Suprapubic skin (tissue), 4 donors: Measurements from ENCODE around the gene RARS2. TPM values are rescaled to one million over a fixed set of nuclear protein-coding genes. Genes with fewer than 3 reads are reported as not detected.
"Not testable (repeated sequence)": the region's sequence is repeated elsewhere in the genome, so short reads cannot be mapped to it uniquely, and the experiment has no call there.

Experiments used
- DNase-seq, 2 donors: peaks; one replicate each; pipeline ENCODE4 v3.0.0-alpha.2; 2019; ENCODE audit warnings: low spot score in 2 of 2
- H3K27ac ChIP-seq: fragments of 200-600 bp; sonication (generic); one replicate; pipeline ENCODE4 v1.5.1; 2019
- H3K27me3 ChIP-seq: fragments of 200-600 bp; sonication (generic); one replicate; pipeline ENCODE4 v1.5.1; 2019
- H3K36me3 ChIP-seq: fragments of 200-600 bp; sonication (generic); one replicate; pipeline ENCODE4 v1.5.1; 2019
- H3K4me1 ChIP-seq: fragments of 200-600 bp; sonication (generic); one replicate; pipeline ENCODE4 v1.5.1; 2019
- H3K4me3 ChIP-seq: fragments of 200-600 bp; sonication (generic); one replicate; pipeline ENCODE4 v1.5.1; 2019; ENCODE audit warnings: mild to moderate bottlenecking
- H3K9me3 ChIP-seq: fragments of 200-600 bp; sonication (generic); one replicate; pipeline ENCODE4 v1.5.1; 2019
- CTCF ChIP-seq, 2 donors: fragments of 200-600 bp in 1 of 2; fragments of 450-650 bp in 1 of 2; sonication (generic) in 1 of 2; IDR thresholded peaks; one replicate each; pipeline ENCODE4 v1.5.1; 2016 to 2019; ENCODE audit warnings: antibody characterized with exemption in 2 of 2, mild to moderate bottlenecking in 1 of 2, moderate library complexity in 1 of 2
- EP300 ChIP-seq: sonication (generic); formaldehyde crosslinking; IDR thresholded peaks from one replicate; pipeline ENCODE4 v1.6.1; 2017; ENCODE audit warnings: antibody characterized with exemption
- POLR2A ChIP-seq, 2 donors: fragments of 450-650 bp; IDR thresholded peaks; one replicate each; pipeline ENCODE4 v1.6.1; 2017; ENCODE audit warnings: antibody characterized with exemption in 2 of 2, mild to moderate bottlenecking in 2 of 2, moderate library complexity in 2 of 2
- POLR2AphosphoS5 ChIP-seq, 3 donors: sonication (generic); formaldehyde crosslinking; IDR thresholded peaks; one replicate each; pipeline ENCODE4 v1.6.1; 2017; ENCODE audit warnings: antibody characterized with exemption in 3 of 3
- WGBS: methylation state at CpG from one replicate; pipeline ENCODE4 v1.1.5; 2018; 5-methylcytosine and 5-hydroxymethylcytosine counted together
- total RNA-seq, 4 donors: library from RNA; depleted of rRNA; stranded (reverse); fragments of >200 nt; gene quantifications; one replicate each; pipeline ENCODE4 v1.1.0, GENCODE V29; 2016

The RARS2 gene
- total RNA-seq, 4 donors from 2014 or later = 16.4 to 29.6 (median 19.7) TPM

- DNase-seq = no peak
- TF ChIP-seq EP300 (no peak), POLR2A (IDR thresholded peaks at IDR 0.05) (no peak), CTCF (IDR thresholded peaks at IDR 0.05) (no peak), POLR2AphosphoS5 (IDR thresholded peaks at IDR 0.05) (no peak)
- Histone ChIP-seq H3K27me3 (no peaks in the 10 kb centered on the region), H3K4me1 (no peaks in the 10 kb centered on the region), H3K36me3 (peaks cover 14% of the 10 kb centered on the region), H3K9me3 (no peaks in the 10 kb centered on the region), H3K27ac (no peak overlapping the region), H3K4me3 (no peak overlapping the region)
- WGBS = 93% methylated on average over 8 of the region's 8 CpGs
Measured at GRCh38 chr6:87494761-87495422, 94.9 kb downstream of the RARS2 start.

- H3K27me3 ChIP-seq, H3K27ac ChIP-seq, H3K4me1 ChIP-seq, H3K9me3 ChIP-seq, DNase-seq, H3K4me3 ChIP-seq: not testable (repeated sequence)
- peaks cover 11% of the 10 kb centered on the region for H3K36me3 ChIP-seq
- WGBS = 91% methylated on average over 8 of the region's 8 CpGs
Measured at GRCh38 chr6:87489326-87489725, 100.5 kb downstream of the RARS2 start.

GRCh38 chr6:87487555-87487954 lies 102.2 kb downstream of the RARS2 start:
- H3K27ac ChIP-seq = no peak overlapping the region
- no peaks in the 10 kb centered on the region for H3K4me1 ChIP-seq
- peaks cover 10% of the 10 kb centered on the region for H3K36me3 ChIP-seq
- H3K27me3 ChIP-seq = no peaks in the 10 kb centered on the region
- no peak overlapping the region for H3K4me3 ChIP-seq
- DNase-seq = no peak
- TF ChIP-seq POLR2A (IDR thresholded peaks at IDR 0.05) (no peak), POLR2AphosphoS5 (IDR thresholded peaks at IDR 0.05) (no peak), EP300 (no peak), CTCF (IDR thresholded peaks at IDR 0.05) (no peak)
- 86% methylated on average over 4 of the region's 4 CpGs for WGBS
- H3K9me3 ChIP-seq = no peaks in the 10 kb centered on the region

GRCh38 chr6:87484491-87484890 lies 105.3 kb downstream of the RARS2 start:
- TF ChIP-seq POLR2AphosphoS5 (IDR thresholded peaks at IDR 0.05) = no peak
- no peak for TF ChIP-seq CTCF (IDR thresholded peaks at IDR 0.05)
- TF ChIP-seq POLR2A (IDR thresholded peaks at IDR 0.05) = no peak
- TF ChIP-seq EP300 = no peak
- no peaks in the 10 kb centered on the region for H3K9me3 ChIP-seq
- peaks cover 3% of the 10 kb centered on the region for H3K36me3 ChIP-seq
- 65% methylated on average over 7 of the region's 7 CpGs for WGBS
- H3K4me1 ChIP-seq = no peaks in the 10 kb centered on the region
- DNase-seq = no peak
- H3K27me3 ChIP-seq = no peaks in the 10 kb centered on the region
- no peak overlapping the region for H3K4me3 ChIP-seq
- H3K27ac ChIP-seq = no peak overlapping the region

GRCh38 chr6:87483929-87484328 lies 105.9 kb downstream of the RARS2 start:
- H3K9me3 ChIP-seq = no peaks in the 10 kb centered on the region
- peaks cover 3% of the 10 kb centered on the region for H3K36me3 ChIP-seq
- H3K27ac ChIP-seq = no peak overlapping the region
- WGBS = 84% methylated on average over 9 of the region's 9 CpGs
- no peaks in the 10 kb centered on the region for H3K4me1 ChIP-seq
- H3K27me3 ChIP-seq = no peaks in the 10 kb centered on the region
- no peak for DNase-seq
- H3K4me3 ChIP-seq = no peak overlapping the region
- no peak for TF ChIP-seq POLR2A (IDR thresholded peaks at IDR 0.05)
- TF ChIP-seq POLR2AphosphoS5 (IDR thresholded peaks at IDR 0.05) = no peak
- no peak for TF ChIP-seq CTCF (IDR thresholded peaks at IDR 0.05)
- no peak for TF ChIP-seq EP300

- Histone ChIP-seq H3K27ac (no peak overlapping the region), H3K4me1 (no peaks in the 10 kb centered on the region), H3K4me3 (no peak overlapping the region), H3K36me3 (peaks cover 3% of the 10 kb centered on the region), H3K9me3 (no peaks in the 10 kb centered on the region), H3K27me3 (no peaks in the 10 kb centered on the region)
- 72% methylated on average over 4 of the region's 4 CpGs for WGBS
- TF ChIP-seq POLR2AphosphoS5 (IDR thresholded peaks at IDR 0.05) (no peak), POLR2A (IDR thresholded peaks at IDR 0.05) (no peak), EP300 (no peak), CTCF (IDR thresholded peaks at IDR 0.05) (no peak)
- no peak for DNase-seq
Measured at GRCh38 chr6:87482366-87482765, 107.4 kb downstream of the RARS2 start.
